HG02759 (cell line): Measurements from ENCODE around the gene ADARB1.

Experiments
- ATAC-seq: cut with Tn5 transposase; IDR thresholded peaks from one replicate; pipeline ENCODE4 v1.9.1; 2021; ENCODE audit warnings: mild to moderate bottlenecking, moderate library complexity; ENCODE audit not compliant: unreplicated experiment

ADARB1 gene

GRCh38 chr21:45190013-45190412, 115.6 kb downstream of the ADARB1 start:
- no peak for ATAC-seq

- ATAC-seq = no peak
Measured at GRCh38 chr21:45192332-45192731, 118.0 kb downstream of the ADARB1 start.

- no peak for ATAC-seq
Measured at GRCh38 chr21:45196620-45197019, 122.2 kb downstream of the ADARB1 start.

GRCh38 chr21:45199201-45199600, 124.8 kb downstream of the ADARB1 start:
- ATAC-seq = no peak

- no peak for ATAC-seq
Measured at GRCh38 chr21:45200031-45200430, 125.7 kb downstream of the ADARB1 start.

DNA sequence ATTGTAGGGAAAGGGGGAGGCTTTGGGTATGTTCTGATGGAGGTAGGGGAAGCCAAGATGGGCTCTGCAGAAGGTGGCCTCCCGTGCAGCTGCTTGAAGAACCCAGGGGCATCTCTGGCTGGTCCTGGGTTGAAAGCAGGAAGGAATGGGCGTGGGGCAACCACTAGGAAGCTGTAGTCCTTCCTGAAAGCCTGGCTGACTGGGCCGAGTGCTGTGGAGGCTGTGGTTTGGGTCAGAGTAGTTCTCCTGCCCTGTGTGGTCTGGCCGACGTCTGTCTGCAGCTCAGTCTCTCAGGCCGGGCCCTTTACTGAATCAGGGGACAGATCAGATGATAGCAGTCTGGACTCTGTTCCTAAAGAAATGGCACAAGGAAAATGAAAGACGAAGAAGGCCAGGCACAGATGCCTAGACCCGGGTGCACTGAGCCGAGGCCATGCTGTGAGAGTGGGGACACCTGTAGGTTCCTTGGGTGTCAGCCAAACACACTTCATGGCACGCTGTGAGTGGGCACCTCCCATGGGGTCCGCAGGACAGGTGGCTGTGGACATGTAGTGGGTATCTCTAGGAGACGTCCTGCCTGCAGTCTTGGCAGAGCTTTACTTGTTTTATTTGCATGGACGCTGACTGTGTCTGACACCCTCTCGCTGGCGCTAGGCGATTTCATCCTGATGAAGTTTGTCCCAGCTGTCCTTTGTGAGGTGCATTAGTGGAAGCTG, 126.4 kb downstream of the ADARB1 start:
- no peak for ATAC-seq

DNA sequence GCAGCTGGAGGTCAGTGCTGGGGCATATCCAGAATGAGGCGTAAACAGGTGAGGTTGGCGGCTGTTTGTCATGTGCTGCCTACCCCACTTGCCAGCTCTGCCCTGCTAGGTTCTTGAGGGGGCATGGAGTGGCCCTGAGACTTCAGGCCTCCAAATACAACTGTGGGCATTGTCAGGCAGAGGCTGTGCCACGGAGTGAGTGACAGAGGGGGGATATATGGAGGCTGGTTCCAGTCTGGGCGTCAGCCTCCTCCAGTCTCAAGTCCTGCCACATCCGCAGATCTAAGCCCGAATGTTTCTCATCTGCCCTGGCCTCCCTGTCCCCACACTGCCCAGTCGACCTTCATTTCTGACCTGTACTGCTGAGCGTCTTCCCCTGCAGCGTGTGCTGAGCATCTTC, 128.0 kb downstream of the ADARB1 start:
- no peak for ATAC-seq

- ATAC-seq = no peak
Measured at GRCh38 chr21:45202889-45203288, 128.5 kb downstream of the ADARB1 start.

DNA sequence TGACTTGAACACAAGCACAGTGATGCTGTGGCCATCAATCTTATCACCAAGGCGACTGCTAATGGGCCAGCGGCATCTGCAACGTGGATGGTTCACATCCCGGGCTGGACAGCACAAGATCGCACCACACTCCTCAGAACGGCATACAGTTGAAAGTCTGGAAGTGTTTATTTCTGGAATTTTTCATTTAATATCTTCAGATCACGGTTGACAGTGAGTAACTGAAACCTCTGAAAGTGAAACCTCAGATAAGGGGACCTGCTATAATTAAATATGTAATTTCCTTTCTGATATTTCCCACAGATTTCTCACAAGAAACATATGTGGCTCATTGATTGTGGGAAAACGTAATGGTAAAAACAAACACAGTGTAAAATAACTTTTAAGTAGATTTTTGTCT, 129.6 kb downstream of the ADARB1 start:
- no peak for ATAC-seq

DNA sequence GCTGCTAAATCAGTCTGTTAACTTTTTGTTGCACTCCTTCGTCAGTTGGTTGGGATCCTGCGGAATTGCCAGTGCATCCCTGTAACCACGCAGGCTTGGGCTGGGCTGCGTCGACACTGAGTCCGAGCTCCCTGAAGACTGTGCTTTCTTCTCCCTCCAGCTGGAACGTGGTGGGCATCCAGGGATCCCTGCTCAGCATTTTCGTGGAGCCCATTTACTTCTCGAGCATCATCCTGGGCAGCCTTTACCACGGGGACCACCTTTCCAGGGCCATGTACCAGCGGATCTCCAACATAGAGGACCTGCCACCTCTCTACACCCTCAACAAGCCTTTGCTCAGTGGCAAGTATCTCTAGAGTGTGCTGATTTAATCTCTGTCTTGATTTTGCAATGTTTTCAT, 130.0 kb downstream of the ADARB1 start:
- ATAC-seq = no peak

DNA sequence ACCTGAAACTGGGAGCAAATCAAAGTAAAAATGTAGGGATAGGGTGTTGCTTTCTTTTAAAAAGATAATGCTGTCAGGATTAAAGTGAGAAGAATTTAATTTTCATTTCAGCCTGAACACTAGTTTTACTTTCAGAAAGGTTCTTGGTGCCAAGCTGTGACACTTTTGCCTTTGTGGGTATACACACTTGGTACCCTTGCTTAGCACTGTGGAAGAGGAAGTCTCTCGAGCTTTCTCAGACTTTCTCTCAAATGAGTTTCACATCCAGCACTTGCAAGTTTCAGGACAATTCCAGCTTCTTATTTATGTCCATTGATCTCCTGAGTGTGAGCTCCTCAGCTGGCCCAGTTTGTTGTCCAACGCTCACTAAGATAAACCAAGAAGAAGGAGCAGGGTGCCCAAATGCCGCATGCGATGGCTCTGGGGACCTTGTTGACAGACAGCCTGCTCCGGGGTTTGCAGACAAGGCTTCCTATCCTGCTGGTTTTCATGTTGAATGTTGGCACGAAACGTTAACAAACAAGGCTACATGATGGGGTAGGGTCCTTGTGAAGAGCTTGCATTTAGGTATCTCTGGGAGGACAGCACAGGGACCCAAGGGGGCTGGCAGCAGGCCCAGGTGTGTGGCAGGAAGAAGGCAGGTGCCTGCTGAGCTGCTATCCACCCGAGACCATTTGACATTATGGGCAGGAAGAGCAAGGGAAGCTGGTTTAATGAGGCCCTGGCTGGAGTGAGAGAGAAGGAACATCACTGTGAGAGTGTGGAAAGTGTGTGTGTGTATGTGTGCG, 133.7 kb downstream of the ADARB1 start:
- no peak for ATAC-seq

- no peak for ATAC-seq
Measured at GRCh38 chr21:45208627-45208951, 134.2 kb downstream of the ADARB1 start.

DNA sequence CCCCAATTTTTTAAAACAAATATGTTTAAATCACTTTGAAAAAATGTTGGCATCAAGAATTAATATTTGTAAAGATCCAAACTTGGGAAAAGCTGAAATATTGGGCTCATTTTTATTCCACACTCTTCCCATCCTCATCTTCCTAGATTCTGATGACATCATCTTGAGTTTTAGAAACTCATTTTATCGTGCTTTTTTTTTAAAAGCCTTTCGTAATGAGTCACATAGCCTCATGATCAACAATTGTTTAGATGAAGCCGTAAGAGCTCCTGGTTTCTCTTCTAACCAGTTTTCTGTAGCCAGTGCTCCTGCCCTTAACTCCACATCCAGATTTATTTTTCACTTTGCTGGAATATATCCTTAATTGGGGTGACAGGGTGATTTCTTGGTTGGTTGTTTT, 134.7 kb downstream of the ADARB1 start:
- ATAC-seq = no peak

DNA sequence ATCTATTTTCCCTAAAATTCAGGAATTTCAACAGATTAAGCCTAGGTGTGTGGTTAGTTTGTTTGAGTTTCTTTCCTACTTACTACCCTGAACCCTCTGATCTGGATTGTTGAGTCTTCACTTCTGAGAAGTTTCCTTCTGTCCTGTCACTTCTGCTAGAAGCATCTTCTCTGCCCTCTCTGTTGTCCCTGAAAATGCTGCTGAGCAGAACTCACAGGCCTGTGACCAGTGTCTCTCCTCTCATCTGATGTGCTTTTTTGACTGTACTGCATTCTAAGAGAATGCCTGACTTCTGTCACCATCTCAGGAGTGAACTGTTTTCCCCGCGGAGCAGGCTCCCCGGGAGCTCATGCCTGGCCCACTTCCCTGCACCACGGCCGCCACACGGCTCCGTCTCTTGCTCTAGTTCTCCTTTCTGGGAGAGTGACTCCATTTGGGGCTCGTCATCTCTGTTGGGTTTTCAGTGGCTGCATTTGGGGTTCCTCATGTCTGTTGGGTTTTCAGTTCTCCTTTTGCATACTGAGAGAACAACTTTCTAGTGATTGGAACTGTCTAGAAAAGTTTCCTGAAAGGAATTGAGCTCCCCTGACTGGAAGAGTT, 135.4 kb downstream of the ADARB1 start:
- no peak for ATAC-seq

- ATAC-seq = no peak
Measured at GRCh38 chr21:45210461-45210983, 136.1 kb downstream of the ADARB1 start.

GRCh38 chr21:45211661-45212060, 137.3 kb downstream of the ADARB1 start:
- no peak for ATAC-seq

DNA sequence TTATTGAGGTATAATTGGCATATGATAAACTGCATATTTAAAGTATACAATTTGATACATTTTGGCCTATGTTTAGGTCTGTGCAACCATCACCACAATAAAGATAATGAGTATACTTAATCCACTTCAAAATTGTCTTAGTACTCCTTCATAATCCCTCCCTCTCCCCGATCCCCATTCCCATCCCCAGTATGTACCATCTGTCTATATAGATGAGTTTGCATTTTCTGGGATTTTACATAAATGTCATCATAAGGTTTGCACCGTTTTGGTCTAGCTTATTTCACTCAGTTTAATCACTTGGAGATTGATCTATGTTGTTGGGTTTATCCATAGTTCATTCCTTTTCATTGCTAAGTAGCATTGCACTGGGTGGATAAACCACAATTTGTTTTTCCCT, 139.0 kb downstream of the ADARB1 start:
- no peak for ATAC-seq

GRCh38 chr21:45215213-45215612, 140.8 kb downstream of the ADARB1 start:
- ATAC-seq = no peak

DNA sequence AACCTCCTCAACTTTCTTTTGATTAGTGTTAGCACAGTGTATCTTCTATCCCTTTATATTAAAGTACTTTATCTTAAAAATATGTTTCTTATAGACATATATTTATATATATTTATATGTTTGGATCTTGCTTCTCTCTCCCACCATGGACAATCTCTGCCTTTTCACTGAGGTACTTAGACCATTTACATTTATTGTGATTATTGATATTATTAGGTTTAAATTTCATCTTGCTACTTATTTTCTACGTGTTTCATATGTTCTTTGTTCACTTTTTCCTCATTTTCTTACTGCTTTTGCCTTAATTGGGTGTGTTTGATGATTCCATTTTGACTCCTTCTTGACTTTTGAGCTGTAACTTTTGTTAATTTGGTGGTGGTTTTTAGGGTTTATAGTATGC, 142.6 kb downstream of the ADARB1 start:
- no peak for ATAC-seq

DNA sequence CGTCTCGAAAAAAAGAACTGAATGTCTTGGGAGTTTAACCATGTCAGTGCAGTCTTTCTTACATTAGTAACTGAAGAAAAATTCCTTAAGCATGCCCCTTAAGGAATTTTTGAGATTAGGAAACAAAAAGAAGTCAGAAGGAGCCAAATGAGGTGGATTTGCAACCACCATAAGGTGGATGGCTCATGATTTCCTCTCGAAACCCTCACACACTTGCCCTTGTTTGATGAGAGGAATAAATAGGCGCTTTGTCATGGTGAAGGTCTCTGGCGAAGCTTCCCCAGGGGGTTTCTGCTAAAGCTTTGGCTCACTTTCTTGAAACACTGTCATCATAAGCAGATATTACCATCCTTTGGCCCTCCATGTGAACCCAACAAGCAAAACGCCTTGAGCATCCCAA, 145.1 kb downstream of the ADARB1 start:
- no peak for ATAC-seq

- ATAC-seq = no peak
Measured at GRCh38 chr21:45220071-45220481, 145.7 kb downstream of the ADARB1 start.
